Measurements from ENCODE around the gene MYLK.
A peak's percentile ranks its signal among the peaks of the same experiment; 100 is the strongest.

MYLK gene

GRCh38 chr3:123877965-123878364 is 6.2 kb downstream of the MYLK start:
- H3K9me3 ChIP-seq (ENCODE audit: insufficient read depth, low read depth, low read length): no peaks in the 10 kb centered on the region
- H3K27me3 ChIP-seq (ENCODE audit: insufficient read depth, low read length, poor library complexity, severe bottlenecking): no peaks in the 10 kb centered on the region
- H3K79me2 ChIP-seq (ENCODE audit: insufficient read depth, low read length): no peaks in the 10 kb centered on the region
- no peaks in the 10 kb centered on the region for H4K20me1 ChIP-seq (ENCODE audit: insufficient read depth, low read length, poor library complexity, severe bottlenecking)
- no peak overlapping the region for H3K4me3 ChIP-seq (ENCODE audit: low read length, poor library complexity, severe bottlenecking)
- H3K9ac ChIP-seq (ENCODE audit: low read depth, low read length, poor library complexity, severe bottlenecking): no peak overlapping the region
- no peaks in the 10 kb centered on the region for H3K36me3 ChIP-seq (ENCODE audit: insufficient read depth, low read length)
- H3F3A ChIP-seq (ENCODE audit: low read depth): no peaks in the 10 kb centered on the region
- no peaks in the 10 kb centered on the region for H3K9me2 ChIP-seq (replicated peaks; ENCODE audit: low read depth, low read length)
- no peak overlapping the region for H3K4me2 ChIP-seq (ENCODE audit: low read depth, low read length, poor library complexity, severe bottlenecking)
- H3K4me1 ChIP-seq (ENCODE audit: insufficient read depth, low read length, poor library complexity, severe bottlenecking): peaks cover 25% of the 10 kb centered on the region
- TF ChIP-seq EZH2phosphoT487 (IDR thresholded peaks at IDR 0.05; ENCODE audit: borderline replicate concordance) (no peak), CTCF (conservative IDR thresholded peaks at IDR 0.05; ENCODE audit: low read length) (no peak)
- no peak overlapping the region for H2AFZ ChIP-seq (ENCODE audit: low read length)

GRCh38 chr3:123877466-123877865 is 6.7 kb downstream of the MYLK start:
- no peak overlapping the region for H3K4me3 ChIP-seq (ENCODE audit: low read length, poor library complexity, severe bottlenecking)
- no peaks in the 10 kb centered on the region for H4K20me1 ChIP-seq (ENCODE audit: insufficient read depth, low read length, poor library complexity, severe bottlenecking)
- peaks cover 20% of the 10 kb centered on the region for H3K4me1 ChIP-seq (ENCODE audit: insufficient read depth, low read length, poor library complexity, severe bottlenecking)
- H3K4me2 ChIP-seq (ENCODE audit: low read depth, low read length, poor library complexity, severe bottlenecking): no peak overlapping the region
- no peaks in the 10 kb centered on the region for H3K27me3 ChIP-seq (ENCODE audit: insufficient read depth, low read length, poor library complexity, severe bottlenecking)
- H3K36me3 ChIP-seq (ENCODE audit: insufficient read depth, low read length): no peaks in the 10 kb centered on the region
- H3K79me2 ChIP-seq (ENCODE audit: insufficient read depth, low read length): no peaks in the 10 kb centered on the region
- H3K9ac ChIP-seq (ENCODE audit: low read depth, low read length, poor library complexity, severe bottlenecking): no peak overlapping the region
- TF ChIP-seq EZH2phosphoT487 (IDR thresholded peaks at IDR 0.05; ENCODE audit: borderline replicate concordance) (no peak), CTCF (conservative IDR thresholded peaks at IDR 0.05; ENCODE audit: low read length) (no peak)
- H3F3A ChIP-seq (ENCODE audit: low read depth): no peaks in the 10 kb centered on the region
- H2AFZ ChIP-seq (ENCODE audit: low read length): no peak overlapping the region
- H3K9me2 ChIP-seq (replicated peaks; ENCODE audit: low read depth, low read length): no peaks in the 10 kb centered on the region
- no peaks in the 10 kb centered on the region for H3K9me3 ChIP-seq (ENCODE audit: insufficient read depth, low read depth, low read length)

DNA sequence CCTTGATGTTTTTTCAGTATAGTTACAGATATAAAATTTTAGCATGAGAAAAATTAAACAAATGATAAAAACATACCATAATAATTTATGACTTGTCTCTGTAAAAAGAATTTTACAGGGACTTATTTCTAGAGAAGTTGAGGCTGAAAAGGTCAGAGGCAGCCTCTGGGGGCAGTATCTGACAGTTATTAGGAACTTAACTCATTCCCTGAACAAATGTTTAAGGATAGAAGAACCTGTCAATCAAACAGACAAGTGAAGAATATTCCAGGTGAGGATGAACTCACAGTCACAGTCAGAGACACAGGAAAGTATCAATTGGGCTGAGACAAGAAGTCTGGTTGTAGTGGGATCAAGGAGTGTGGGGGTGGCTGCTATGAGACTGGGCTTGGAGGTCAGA is 7.3 kb downstream of the MYLK start:
- Histone ChIP-seq H3K4me1 (ENCODE audit: insufficient read depth, low read length, poor library complexity, severe bottlenecking) (peaks cover 13% of the 10 kb centered on the region), H3K27me3 (ENCODE audit: insufficient read depth, low read length, poor library complexity, severe bottlenecking) (no peaks in the 10 kb centered on the region), H3F3A (ENCODE audit: low read depth) (no peaks in the 10 kb centered on the region), H4K20me1 (ENCODE audit: insufficient read depth, low read length, poor library complexity, severe bottlenecking) (no peaks in the 10 kb centered on the region), H3K4me3 (ENCODE audit: low read length, poor library complexity, severe bottlenecking) (no peak overlapping the region), H3K9me2 (replicated peaks; ENCODE audit: low read depth, low read length) (no peaks in the 10 kb centered on the region), H3K9ac (ENCODE audit: low read depth, low read length, poor library complexity, severe bottlenecking) (no peak overlapping the region), H3K79me2 (ENCODE audit: insufficient read depth, low read length) (no peaks in the 10 kb centered on the region), H3K9me3 (ENCODE audit: insufficient read depth, low read depth, low read length) (no peaks in the 10 kb centered on the region), H3K4me2 (ENCODE audit: low read depth, low read length, poor library complexity, severe bottlenecking) (no peak overlapping the region), H2AFZ (ENCODE audit: low read length) (no peak overlapping the region), H3K36me3 (ENCODE audit: insufficient read depth, low read length) (no peaks in the 10 kb centered on the region)
- TF ChIP-seq EZH2phosphoT487 (IDR thresholded peaks at IDR 0.05; ENCODE audit: borderline replicate concordance): no peak
- TF ChIP-seq CTCF (conservative IDR thresholded peaks at IDR 0.05; ENCODE audit: low read length): peak; percentile 71

Data from Loucy (cell line).